KOPT-K1 (cell line): ENCODE data around the gene RTF2.

Experiments used
- H3K27ac ChIP-seq: fragments of 200-600 bp; sonication (generic); 2 replicates; pipeline ENCODE4 v1.5.1; 2016; ENCODE audit warnings: antibody characterized with exemption, mild to moderate bottlenecking, low read depth, low read length; ENCODE audit not compliant: poor library complexity, severe bottlenecking
- H3K36me3 ChIP-seq: fragments of 200-600 bp; sonication (generic); 2 replicates; pipeline ENCODE4 v1.5.1; 2017; ENCODE audit warnings: antibody characterized with exemption, mild to moderate bottlenecking, low read length, moderate library complexity; ENCODE audit not compliant: insufficient read depth
- H3K9me3 ChIP-seq: fragments of 200-600 bp; sonication (generic); 2 replicates; pipeline ENCODE4 v1.5.1; 2017; ENCODE audit warnings: antibody characterized with exemption, low read length, mild to moderate bottlenecking; ENCODE audit not compliant: insufficient read depth, poor library complexity, severe bottlenecking

The RTF2 gene, protein sequence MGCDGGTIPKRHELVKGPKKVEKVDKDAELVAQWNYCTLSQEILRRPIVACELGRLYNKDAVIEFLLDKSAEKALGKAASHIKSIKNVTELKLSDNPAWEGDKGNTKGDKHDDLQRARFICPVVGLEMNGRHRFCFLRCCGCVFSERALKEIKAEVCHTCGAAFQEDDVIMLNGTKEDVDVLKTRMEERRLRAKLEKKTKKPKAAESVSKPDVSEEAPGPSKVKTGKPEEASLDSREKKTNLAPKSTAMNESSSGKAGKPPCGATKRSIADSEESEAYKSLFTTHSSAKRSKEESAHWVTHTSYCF

GRCh38 chr20:56468316-56469076 lies at the start of gene RTF2:
RTF2 (plus strand) TSS chr20:56468627; CDS start chr20:56468698, 71 bp downstream.
- Histone ChIP-seq H3K36me3 (peaks cover 19% of the 10 kb centered on the region), H3K27ac (peak within 1 kb of the TSS; percentile 68), H3K9me3 (no peaks in the 10 kb centered on the region)

DNA sequence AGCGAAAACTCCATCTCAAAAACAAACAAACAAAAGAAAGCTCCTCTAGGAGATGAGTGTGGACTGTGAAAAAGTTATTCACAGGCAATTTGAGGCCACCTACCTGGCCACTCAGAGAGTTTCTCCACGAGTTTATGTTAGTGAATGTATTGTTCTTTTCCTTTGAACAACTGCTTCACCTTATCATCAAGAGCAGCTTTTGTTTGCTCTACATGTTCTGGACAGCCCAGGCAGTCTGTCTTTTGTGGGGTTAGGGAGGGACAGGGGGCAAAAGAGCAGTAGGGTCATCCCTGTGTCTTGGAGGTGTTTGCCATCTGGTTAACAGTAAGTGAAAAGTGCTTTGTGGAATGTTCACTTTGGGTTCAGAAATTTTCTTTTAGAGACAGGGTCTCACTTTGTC lies 48.4 kb upstream of the RTF2 start:
- no peaks in the 10 kb centered on the region for H3K9me3 ChIP-seq
- peaks cover 11% of the 10 kb centered on the region for H3K36me3 ChIP-seq
- H3K27ac ChIP-seq = no peak overlapping the region

DNA sequence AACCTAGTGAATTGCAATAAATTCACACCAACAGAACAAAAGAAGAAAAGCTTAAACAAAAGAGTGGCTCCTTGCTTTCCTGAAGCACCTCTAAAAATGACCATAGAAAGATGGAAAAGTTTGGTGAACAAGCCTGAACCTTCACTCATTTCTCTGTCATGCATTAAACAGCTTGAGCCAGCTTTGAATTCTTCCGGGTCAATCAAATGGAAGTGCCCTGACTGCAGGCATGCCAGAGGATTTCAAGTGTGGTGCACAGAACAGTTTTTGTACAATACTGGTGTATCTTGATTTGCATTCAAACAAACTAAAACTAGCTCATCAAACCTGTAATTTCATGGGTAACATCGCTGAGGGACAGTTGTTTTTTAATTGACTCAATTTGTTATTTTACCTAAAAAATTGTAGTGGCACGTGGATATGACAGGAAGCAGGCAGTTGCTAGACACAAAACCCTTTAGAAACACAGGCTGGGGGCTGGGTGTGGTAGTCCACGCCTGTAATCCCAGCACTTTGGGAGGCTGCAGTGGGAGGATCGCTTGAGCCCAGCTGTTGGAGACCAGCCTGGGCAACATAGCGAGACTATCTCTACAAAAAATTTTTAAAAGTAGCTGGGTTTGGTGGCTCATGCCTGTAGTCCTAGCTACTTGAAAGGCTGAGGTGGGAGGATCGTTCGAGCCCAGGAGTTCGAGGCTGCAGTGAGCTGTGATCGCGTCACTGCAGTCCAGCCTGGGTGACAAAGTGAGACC lies 47.3 kb upstream of the RTF2 start:
- Histone ChIP-seq H3K36me3 (peaks cover 11% of the 10 kb centered on the region; the same call in 1 of the 2 replicates), H3K9me3 (no peaks in the 10 kb centered on the region), H3K27ac (no peak overlapping the region)

- Histone ChIP-seq H3K27ac (no peak overlapping the region), H3K36me3 (peaks cover 6% of the 10 kb centered on the region; the same call in 1 of the 2 replicates), H3K9me3 (no peaks in the 10 kb centered on the region)
These were observed 46.2 kb upstream of the RTF2 start for GRCh38 chr20:56422076-56422823.

DNA sequence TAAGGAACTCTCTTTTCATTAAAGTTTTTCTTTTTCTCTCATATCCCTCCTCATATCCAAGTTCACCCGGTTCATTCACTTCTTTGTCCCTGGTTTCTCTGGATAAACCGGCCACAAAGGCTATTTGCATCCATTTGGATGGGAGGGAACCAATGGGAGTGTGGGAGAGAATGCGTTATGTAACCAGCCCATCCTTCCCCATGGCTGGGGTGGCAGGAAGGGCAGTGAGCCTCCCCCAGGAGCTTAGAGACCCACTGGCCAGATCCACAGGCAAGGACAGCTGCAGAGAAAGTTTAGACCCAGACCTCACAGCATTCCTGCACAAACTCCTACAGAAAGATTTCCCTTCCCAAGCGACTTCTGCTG lies 45.6 kb upstream of the RTF2 start:
- Histone ChIP-seq H3K36me3 (peaks cover 3% of the 10 kb centered on the region; the same call in 1 of the 2 replicates), H3K9me3 (no peaks in the 10 kb centered on the region), H3K27ac (no peak overlapping the region)

DNA sequence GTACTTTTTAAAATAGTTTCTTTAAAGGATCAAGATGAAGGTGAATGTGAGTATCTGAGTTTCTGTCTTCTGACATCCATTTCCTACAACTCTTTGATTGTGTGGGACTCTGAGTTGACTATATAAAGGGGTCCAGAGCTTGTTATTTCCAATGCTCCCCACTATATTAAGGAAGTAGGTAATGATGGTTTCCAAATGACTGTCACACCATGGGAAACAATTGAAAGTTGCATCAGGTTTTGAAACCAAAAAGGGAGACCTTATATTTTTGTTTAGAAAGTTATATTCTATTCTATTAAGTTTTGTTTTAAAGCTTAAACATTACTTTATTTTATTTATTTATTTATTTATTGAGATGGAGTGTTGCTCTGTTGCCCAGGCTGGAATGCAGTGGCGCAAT lies 45.2 kb upstream of the RTF2 start:
- no peaks in the 10 kb centered on the region for H3K9me3 ChIP-seq
- H3K36me3 ChIP-seq = no peaks in the 10 kb centered on the region
- H3K27ac ChIP-seq = no peak overlapping the region

GRCh38 chr20:56423886-56424285 lies 44.5 kb upstream of the RTF2 start:
- H3K9me3 ChIP-seq = no peaks in the 10 kb centered on the region
- H3K27ac ChIP-seq = no peak overlapping the region
- no peaks in the 10 kb centered on the region for H3K36me3 ChIP-seq

- H3K9me3 ChIP-seq = no peaks in the 10 kb centered on the region
- H3K36me3 ChIP-seq = no peaks in the 10 kb centered on the region
- no peak overlapping the region for H3K27ac ChIP-seq
These were observed 43.5 kb upstream of the RTF2 start for GRCh38 chr20:56424931-56425330.

DNA sequence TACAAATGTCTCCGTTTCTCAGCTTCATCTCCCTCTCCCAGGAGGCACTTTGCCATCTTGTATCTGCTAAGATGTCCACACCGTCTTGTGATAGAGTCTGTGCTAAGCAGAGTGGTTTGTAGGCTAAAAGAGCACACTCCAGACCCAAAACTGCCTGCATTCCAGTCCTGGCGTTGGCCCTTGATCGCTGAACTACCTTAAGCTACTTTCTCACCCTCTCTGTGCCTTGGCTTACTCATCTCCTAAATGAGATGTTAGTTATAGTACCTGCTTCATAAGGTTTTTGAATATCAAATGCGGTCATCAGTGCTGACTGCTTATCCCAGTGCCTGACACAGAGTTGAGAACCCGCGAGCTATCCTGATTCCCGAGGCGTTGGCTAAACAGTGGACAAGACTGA lies 42.4 kb upstream of the RTF2 start:
- no peak overlapping the region for H3K27ac ChIP-seq
- H3K9me3 ChIP-seq = no peaks in the 10 kb centered on the region
- H3K36me3 ChIP-seq = no peaks in the 10 kb centered on the region

DNA sequence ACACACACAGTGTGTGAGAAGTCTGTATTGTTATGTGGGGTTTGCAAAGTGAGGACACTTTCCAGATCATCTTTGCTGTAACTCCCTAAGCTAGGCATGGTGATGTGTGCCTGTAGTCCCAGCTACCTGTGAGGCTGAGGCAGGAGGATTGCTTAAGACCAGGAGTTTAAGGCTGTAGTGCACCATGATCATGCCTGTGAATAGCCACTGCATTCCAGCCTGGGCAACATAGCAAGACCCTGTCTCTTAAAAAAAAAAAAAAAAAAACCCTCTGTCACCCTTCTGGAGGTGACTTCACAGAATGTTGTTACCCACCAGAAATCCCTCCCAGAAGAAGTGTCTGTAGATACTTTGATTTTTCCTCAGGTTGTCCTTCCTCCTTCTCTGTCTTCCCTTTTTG lies 41.5 kb upstream of the RTF2 start:
- no peak overlapping the region for H3K27ac ChIP-seq
- H3K9me3 ChIP-seq = no peaks in the 10 kb centered on the region
- H3K36me3 ChIP-seq = no peaks in the 10 kb centered on the region

DNA sequence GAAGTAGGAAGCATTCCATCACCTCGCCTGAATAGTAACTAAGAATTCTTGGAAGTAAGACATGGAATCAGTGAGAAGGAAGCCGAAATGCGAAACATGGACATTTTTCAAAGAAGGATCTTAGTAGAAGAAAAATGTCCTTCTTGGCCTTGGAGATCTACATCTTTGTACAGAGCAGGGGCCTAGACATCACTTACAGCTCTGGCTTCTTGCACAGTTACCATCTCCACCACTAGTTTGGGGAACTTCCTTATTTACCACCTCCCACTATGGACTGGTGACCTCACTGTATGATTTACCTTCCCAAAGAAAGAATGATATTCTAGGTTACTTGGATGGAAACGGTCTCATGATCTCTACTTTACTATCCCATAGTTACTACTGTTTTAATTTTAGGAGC lies 40.6 kb upstream of the RTF2 start:
- no peaks in the 10 kb centered on the region for H3K9me3 ChIP-seq
- H3K27ac ChIP-seq = no peak overlapping the region
- no peaks in the 10 kb centered on the region for H3K36me3 ChIP-seq

DNA sequence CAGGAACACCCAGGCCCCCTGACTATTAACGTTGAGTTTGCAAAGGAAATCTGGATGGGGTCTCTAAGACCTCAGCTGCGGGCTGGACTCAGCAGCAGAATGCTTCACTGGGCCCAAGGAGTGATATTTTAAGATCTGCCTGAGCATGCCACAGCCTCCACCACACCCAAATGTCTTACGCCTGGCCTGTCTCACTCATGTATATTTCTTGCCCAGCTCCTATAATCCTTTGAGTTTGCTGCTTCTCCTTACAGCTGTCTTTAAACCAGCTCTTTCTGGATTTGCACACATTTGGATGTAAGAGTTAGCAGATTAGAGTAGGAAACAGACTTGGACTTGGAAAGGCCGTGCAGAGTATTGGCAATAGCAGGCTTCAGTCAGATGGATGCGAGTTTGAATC lies 40.0 kb upstream of the RTF2 start:
- Histone ChIP-seq H3K9me3 (no peaks in the 10 kb centered on the region), H3K36me3 (no peaks in the 10 kb centered on the region), H3K27ac (no peak overlapping the region)

GRCh38 chr20:56428881-56429280 lies 39.5 kb upstream of the RTF2 start:
- H3K9me3 ChIP-seq = no peaks in the 10 kb centered on the region
- H3K36me3 ChIP-seq = no peaks in the 10 kb centered on the region
- no peak overlapping the region for H3K27ac ChIP-seq

DNA sequence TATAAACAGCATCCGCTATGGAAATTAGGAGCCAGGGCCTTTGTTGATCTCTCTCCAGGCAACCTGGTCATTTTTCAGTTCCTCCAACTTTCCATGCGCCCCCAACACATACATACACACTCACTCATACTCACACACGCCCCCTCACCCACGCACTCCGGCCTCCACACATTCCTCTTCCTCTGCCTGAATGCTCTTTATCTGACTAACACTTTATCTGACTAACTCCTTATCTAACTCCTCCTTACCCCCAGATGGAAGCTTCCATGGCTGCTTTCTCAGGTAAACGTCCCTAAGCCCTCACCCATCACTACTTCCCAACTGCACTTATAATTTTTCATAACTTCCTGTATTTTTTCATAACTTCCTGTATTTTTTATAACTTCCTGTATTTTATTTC lies 38.9 kb upstream of the RTF2 start:
- H3K9me3 ChIP-seq = no peaks in the 10 kb centered on the region
- H3K36me3 ChIP-seq = no peaks in the 10 kb centered on the region
- H3K27ac ChIP-seq = no peak overlapping the region

- no peaks in the 10 kb centered on the region for H3K36me3 ChIP-seq
- no peak overlapping the region for H3K27ac ChIP-seq
- H3K9me3 ChIP-seq = no peaks in the 10 kb centered on the region
These were observed 38.5 kb upstream of the RTF2 start for GRCh38 chr20:56429941-56430340.
